IMR-90 (cell line): ENCODE data around the gene RIMBP2. TPM values are rescaled to one million over a fixed set of nuclear protein-coding genes. Genes with fewer than 3 reads are reported as not detected.
A peak's percentile ranks its signal among the peaks of the same experiment; 100 is the strongest.

Experiments used
- ATAC-seq: fragments of 200-7000 bp; cut with Tn5 transposase; 2 replicates; pipeline ENCODE4 v1.9.1; 2020; ENCODE audit warnings: low read depth, mild to moderate bottlenecking, moderate library complexity
- BruUV-seq: library from RNA; stranded (reverse); fragments of 400-500 nt; replicated peaks from 2 replicates; lab custom pipeline; 2021; lab: Mats Ljungman, UMichigan
- CTCF ChIA-PET: fragments of 300-600 bp; formaldehyde crosslinking; extraction: SDS; loops from one replicate; lab custom pipeline; 2021; ENCODE audit warnings: antibody characterized with exemption; lab: Yijun Ruan, JAX
- POLR2A ChIA-PET: fragments of 300-600 bp; sonication (Branson Sonifier 250); formaldehyde crosslinking; loops from one replicate; lab custom pipeline; 2022; ENCODE audit warnings: antibody characterized with exemption; ENCODE audit not compliant: unreplicated experiment; lab: Charles Lee
- DNase-seq: peaks from one replicate; pipeline ENCODE4 v3.0.0; 2013
- H2AFZ ChIP-seq: replicated peaks from 2 replicates; pipeline ENCODE3; 2013; ENCODE audit warnings: low read length, mild to moderate bottlenecking; ENCODE audit not compliant: poor library complexity
- H2AK5ac ChIP-seq: 2 replicates; pipeline ENCODE4 v1.6.1; 2013; ENCODE audit warnings: low read depth, low read length, inconsistent platforms
- H2AK9ac ChIP-seq: replicated peaks from 2 replicates; pipeline ENCODE3; 2013; ENCODE audit warnings: mild to moderate bottlenecking, low read depth, low read length, moderate library complexity; ENCODE audit not compliant: poor library complexity
- H2BK120ac ChIP-seq: 2 replicates; pipeline ENCODE4 v1.6.1; 2013; ENCODE audit warnings: low read depth, low read length, inconsistent platforms
- H2BK15ac ChIP-seq: 3 replicates; pipeline ENCODE4 v1.6.1; 2013; ENCODE audit warnings: low read depth, low read length, inconsistent platforms
- H2BK20ac ChIP-seq: 2 replicates; pipeline ENCODE4 v1.6.1; 2013; ENCODE audit warnings: low read depth, mild to moderate bottlenecking, inconsistent platforms, low read length, moderate library complexity
- H2BK5ac ChIP-seq: 2 replicates; pipeline ENCODE4 v1.6.1; 2013; ENCODE audit warnings: mild to moderate bottlenecking, low read depth, low read length, inconsistent platforms; ENCODE audit not compliant: poor library complexity, severe bottlenecking
- H3K14ac ChIP-seq: replicated peaks from 2 replicates; pipeline ENCODE4 v1.6.1; 2013; ENCODE audit warnings: low read depth, low read length, inconsistent platforms
- H3K18ac ChIP-seq: 2 replicates; pipeline ENCODE4 v1.6.1; 2013; ENCODE audit warnings: low read depth, low read length, control low read depth
- H3K23ac ChIP-seq: 2 replicates; pipeline ENCODE4 v1.6.1; 2013; ENCODE audit warnings: low read depth, low read length, inconsistent platforms
- H3K27ac ChIP-seq: 2 replicates; pipeline ENCODE4 v1.5.1; 2013; ENCODE audit warnings: mild to moderate bottlenecking, control low read depth, low read length; ENCODE audit not compliant: insufficient read depth
- H3K27me3 ChIP-seq: 2 replicates; pipeline ENCODE4 v1.6.1; 2013; ENCODE audit warnings: low read length; ENCODE audit not compliant: control insufficient read depth, insufficient read depth
- H3K36me3 ChIP-seq: 2 replicates; pipeline ENCODE4 v1.6.1; 2013; ENCODE audit warnings: low read length, mixed read lengths; ENCODE audit not compliant: control insufficient read depth, insufficient read depth
- H3K4ac ChIP-seq: 2 replicates; pipeline ENCODE4 v1.6.1; 2013; ENCODE audit warnings: low read depth, low read length, inconsistent platforms
- H3K4me1 ChIP-seq: 2 replicates; pipeline ENCODE4 v1.6.1; 2013; ENCODE audit warnings: low read length, mixed read lengths; ENCODE audit not compliant: control insufficient read depth, insufficient read depth
- H3K4me2 ChIP-seq: 2 replicates; pipeline ENCODE4 v1.6.1; 2013; ENCODE audit warnings: low read depth, mild to moderate bottlenecking, control low read depth, low read length, moderate library complexity
- H3K4me3 ChIP-seq: 2 replicates; pipeline ENCODE4 v1.5.1; 2013; ENCODE audit warnings: low read depth, mild to moderate bottlenecking, control low read depth, low read length, moderate library complexity; ENCODE audit not compliant: insufficient read depth
- H3K56ac ChIP-seq: 2 replicates; pipeline ENCODE4 v1.6.1; 2013; ENCODE audit warnings: low read length, inconsistent platforms; ENCODE audit not compliant: insufficient read depth; ENCODE audit errors: extremely low read depth
- H3K79me1 ChIP-seq, 2 experiments: 2 replicates each; pipeline ENCODE4 v1.6.1; 2013; ENCODE audit warnings: low read length in 2 of 2, inconsistent platforms in 1 of 2, low read depth in 1 of 2
- H3K9ac ChIP-seq: 2 replicates; pipeline ENCODE4 v1.6.1; 2013; ENCODE audit warnings: low read depth, low read length, control low read depth
- H3K9me1 ChIP-seq: 2 replicates; pipeline ENCODE4 v1.6.1; 2013; ENCODE audit warnings: low read length, inconsistent platforms; ENCODE audit not compliant: insufficient read depth
- H3K9me3 ChIP-seq: 2 replicates; pipeline ENCODE4 v1.6.1; 2013; ENCODE audit warnings: low read length; ENCODE audit not compliant: control insufficient read depth, insufficient read depth
- H4K20me1 ChIP-seq: 2 replicates; pipeline ENCODE4 v1.6.1; 2013; ENCODE audit warnings: low read length, inconsistent platforms; ENCODE audit not compliant: insufficient read depth
- H4K5ac ChIP-seq: 2 replicates; pipeline ENCODE4 v1.6.1; 2013; ENCODE audit warnings: mild to moderate bottlenecking, low read depth, low read length, control low read depth
- H4K8ac ChIP-seq, 2 experiments: 2 replicates each; pipeline ENCODE4 v1.6.1; 2013; ENCODE audit warnings: low read depth in 2 of 2, low read length in 2 of 2, control low read depth in 1 of 2, inconsistent platforms in 1 of 2
- H4K91ac ChIP-seq: 2 replicates; pipeline ENCODE4 v1.6.1; 2013; ENCODE audit warnings: low read depth, low read length, inconsistent platforms; ENCODE audit not compliant: insufficient read depth
- CEBPB ChIP-seq: IDR thresholded peaks from 2 replicates; pipeline ENCODE4 v1.6.1; 2012; ENCODE audit warnings: low read depth, low read length, improper control_type of control experiment
- CHD1 ChIP-seq: IDR thresholded peaks from 2 replicates; pipeline ENCODE4 v1.6.1; 2012; ENCODE audit warnings: low read depth, low read length, improper control_type of control experiment
- CTCF ChIP-seq: conservative IDR thresholded peaks from 2 replicates; pipeline ENCODE4 v1.5.1; 2012; ENCODE audit warnings: mild to moderate bottlenecking, low read depth, low read length, improper control_type of control experiment
- FOS ChIP-seq: fragments of 150-350 bp; IDR thresholded peaks from 2 replicates; pipeline ENCODE4 v1.6.1; 2016; ENCODE audit warnings: low read depth, low read length
- MAFK ChIP-seq: IDR thresholded peaks from 2 replicates; pipeline ENCODE4 v1.6.1; 2012; ENCODE audit warnings: low read depth, low read length, improper control_type of control experiment
- MXI1 ChIP-seq: IDR thresholded peaks from 2 replicates; pipeline ENCODE4 v1.6.1; 2012; ENCODE audit warnings: low read depth, mild to moderate bottlenecking, low read length, moderate library complexity, borderline replicate concordance
- NFE2L2 ChIP-seq: fragments of 150-350 bp; IDR thresholded peaks from 2 replicates; pipeline ENCODE4 v1.6.1; 2016; ENCODE audit warnings: low read depth, mild to moderate bottlenecking, low read length
- POLR2A ChIP-seq: IDR thresholded peaks from 2 replicates; pipeline ENCODE4 v1.6.1; 2012; ENCODE audit warnings: mild to moderate bottlenecking, low read depth, low read length
- RAD21 ChIP-seq: IDR thresholded peaks from 2 replicates; pipeline ENCODE4 v1.6.1; 2012; ENCODE audit warnings: low read length, improper control_type of control experiment
- RCOR1 ChIP-seq: IDR thresholded peaks from 2 replicates; pipeline ENCODE4 v1.6.1; 2012; ENCODE audit warnings: mild to moderate bottlenecking, low read length, improper control_type of control experiment; ENCODE audit not compliant: insufficient replicate concordance
- RFX5 ChIP-seq: IDR thresholded peaks from 2 replicates; pipeline ENCODE4 v1.8.0; 2012; ENCODE audit warnings: low read depth, mild to moderate bottlenecking, low read length, moderate library complexity
- SMC3 ChIP-seq: fragments of 150-350 bp; IDR thresholded peaks from 2 replicates; pipeline ENCODE4 v1.6.1; 2016; ENCODE audit warnings: low read depth, mild to moderate bottlenecking, antibody characterized with exemption, low read length, moderate library complexity
- USF2 ChIP-seq: fragments of 150-350 bp; IDR thresholded peaks from 2 replicates; pipeline ENCODE4 v1.6.1; 2017; ENCODE audit warnings: mild to moderate bottlenecking, antibody characterized with exemption, low read length, low read depth
- WGBS, 2 experiments: methylation state at CpG; one replicate each; pipeline versions ENCODE4 v1.1.5 to v1.1.7; 2013; ENCODE audit warnings: missing lambda C conversion rate in 2 of 2; ENCODE audit not compliant: insufficient read length in 1 of 2; ENCODE audit errors: extremely low coverage in 2 of 2; 5-methylcytosine and 5-hydroxymethylcytosine counted together
- dilution Hi-C: fragments of 300-500 bp; cut with HindIII; formaldehyde crosslinking; loops from one replicate; pipeline ENCODE4 v1.14.3; 2018; ENCODE audit warnings: low sequenced_read_pairs; ENCODE audit not compliant: unreplicated experiment
- in situ Hi-C: fragments of 300-500 bp; cut with MboI; formaldehyde crosslinking; loops from 3 replicates; pipeline ENCODE4 v1.14.3; 2019; ENCODE audit warnings: low sequenced_read_pairs, inconsistent platforms, mixed read lengths
- intact Hi-C: fragments of 100-400 bp; cut with micrococcal nuclease; formaldehyde crosslinking; loops from 2 replicates; pipeline ENCODE4 v1.10.0; 2022
- polyA plus RNA-seq, 3 experiments: library from polyadenylated mRNA; depleted of rRNA; stranded (reverse); fragments of >200 nt; gene quantifications; 2 replicates each; pipeline ENCODE4 v1.2.3, GENCODE V29; 2012; ENCODE audit warnings: low replicate concordance in 1 of 3
- total RNA-seq: library from RNA; depleted of rRNA; stranded (reverse); fragments of >200 nt; gene quantifications from 2 replicates; pipeline ENCODE4 v1.2.3, GENCODE V29; 2012

RIMBP2 gene
- total and polyA plus RNA-seq, 2 of the 4 experiments (the other 2 are of a cell fraction) = not detected

- Histone ChIP-seq H4K91ac (no peak overlapping the region), H4K8ac (no peak overlapping the region), H3K4me3 (no peak overlapping the region), H3K27ac (no peak overlapping the region), H3K9me3 (peaks cover 45% of the 10 kb centered on the region), H3K4me2 (no peak overlapping the region), H2BK5ac (peak overlapping the region; percentile 46), H3K18ac (no peak overlapping the region), H2AK5ac (no peak overlapping the region), H2BK15ac (no peak overlapping the region), H3K36me3 (no peaks in the 10 kb centered on the region), H3K14ac (no peak overlapping the region), H4K20me1 (no peaks in the 10 kb centered on the region), H2BK20ac (no peak overlapping the region), H3K4me1 (no peaks in the 10 kb centered on the region), H3K23ac (no peak overlapping the region), H2BK120ac (no peak overlapping the region), H2AFZ (no peak overlapping the region), H3K79me1 (no peaks in the 10 kb centered on the region), H3K56ac (no peak overlapping the region), H3K9ac (no peak overlapping the region), H3K4ac (no peak overlapping the region), H3K9me1 (no peaks in the 10 kb centered on the region), H4K5ac (no peak overlapping the region), H2AK9ac (no peak overlapping the region), H3K27me3 (no peaks in the 10 kb centered on the region)
- WGBS, 2 experiments = 100% methylated on average over 1 of the region's 3 CpGs; no CpG with 5 or more reads in 1 of the 2 experiments
- dilution Hi-C loops (no loop called here), intact Hi-C loops (no loop called here), in situ Hi-C loops (no loop called here)
- ChIA-PET CTCF (no interaction called here), POLR2A (no interaction called here)
- BruUV-seq = no TSS peak
- DNase-seq (no peak), ATAC-seq (no peak)
- TF ChIP-seq MAFK = no peak
- TF ChIP-seq POLR2A = no peak
- no peak for TF ChIP-seq CEBPB
- no peak for TF ChIP-seq SMC3
- TF ChIP-seq USF2 = no peak
- no peak for TF ChIP-seq CHD1
- TF ChIP-seq RCOR1 = no peak
- TF ChIP-seq FOS = no peak
- no peak for TF ChIP-seq RFX5
- no peak for TF ChIP-seq RAD21
- no peak for TF ChIP-seq NFE2L2
- no peak for TF ChIP-seq CTCF
- no peak for TF ChIP-seq MXI1
These were observed 276.8 kb downstream of the RIMBP2 start for GRCh38 chr12:130439250-130439649.
